Measurements from ENCODE around the gene CAPN5.

CAPN5 gene

GRCh38 chr11:77117492-77117891 lies 50.7 kb downstream of the CAPN5 start:
- DNase-seq (ENCODE audit: low read depth) = no peak

- no peak for DNase-seq (ENCODE audit: low read depth)
Observed at GRCh38 chr11:77118086-77118485, 51.3 kb downstream of the CAPN5 start.

- DNase-seq (ENCODE audit: low read depth) = no peak
Observed at GRCh38 chr11:77118971-77119370, 52.2 kb downstream of the CAPN5 start.

GRCh38 chr11:77119531-77119936 lies 52.8 kb downstream of the CAPN5 start:
- no peak for DNase-seq (ENCODE audit: low read depth)

- DNase-seq (ENCODE audit: low read depth) = no peak
Observed at GRCh38 chr11:77120571-77120970, 53.8 kb downstream of the CAPN5 start.

- no peak for DNase-seq (ENCODE audit: low read depth)
Observed at GRCh38 chr11:77121096-77121640, 54.4 kb downstream of the CAPN5 start.

- DNase-seq (ENCODE audit: low read depth) = no peak
Observed at GRCh38 chr11:77121876-77122575, 55.3 kb downstream of the CAPN5 start.

- no peak for DNase-seq (ENCODE audit: low read depth)
Observed at GRCh38 chr11:77122576-77123212, 55.9 kb downstream of the CAPN5 start.

- no peak for DNase-seq (ENCODE audit: low read depth)
Observed at GRCh38 chr11:77123591-77123990, 56.8 kb downstream of the CAPN5 start.

GRCh38 chr11:77124041-77124440 lies 57.3 kb downstream of the CAPN5 start:
- no peak for DNase-seq (ENCODE audit: low read depth)

GRCh38 chr11:77124488-77124887 lies 57.7 kb downstream of the CAPN5 start:
- no peak for DNase-seq (ENCODE audit: low read depth)

- no peak for DNase-seq (ENCODE audit: low read depth)
Observed at GRCh38 chr11:77125191-77125590, 58.4 kb downstream of the CAPN5 start.

- no peak for DNase-seq (ENCODE audit: low read depth)
Observed at GRCh38 chr11:77125695-77126094, 58.9 kb downstream of the CAPN5 start.

GRCh38 chr11:77126156-77126775 lies 59.5 kb downstream of the CAPN5 start:
- no peak for DNase-seq (ENCODE audit: low read depth)

GRCh38 chr11:77126861-77127234 lies 60.1 kb downstream of the CAPN5 start:
- DNase-seq (ENCODE audit: low read depth) = no peak

- peak; percentile 18 for DNase-seq (ENCODE audit: low read depth)
Observed at GRCh38 chr11:77127235-77127911, 60.6 kb downstream of the CAPN5 start.

GRCh38 chr11:77127920-77128691 lies 61.3 kb downstream of the CAPN5 start, which contains the start of gene MYO7A:
Gene MYO7A, plus strand, starts transcription at chr11:77128246. Its CDS starts 2,389 bp downstream, at chr11:77130635.
- DNase-seq (ENCODE audit: low read depth) = no peak

- DNase-seq (ENCODE audit: low read depth) = no peak
Observed at GRCh38 chr11:77129069-77129841, 62.5 kb downstream of the CAPN5 start.

GRCh38 chr11:77129842-77130756 lies 63.3 kb downstream of the CAPN5 start:
- DNase-seq (ENCODE audit: low read depth) = no peak
